Stimulated activated naive CD8-positive, alpha-beta T cell treated with anti-CD3 and anti-CD28 coated beads, Interleukin-15, Interleukin-2, amounts not matched to agents 100 ng/mL and 50 ng/mL, for 24 hours (primary cell): ENCODE results near the gene MAS1.

Experiments used
- H3K27ac Mint-ChIP-seq: one replicate; pipeline ENCODE4 v1.8.0; 2021; ENCODE audit warnings: mild to moderate bottlenecking, mixed read lengths
- H3K27me3 Mint-ChIP-seq: one replicate; pipeline ENCODE4 v1.8.0; 2021; ENCODE audit warnings: mixed read lengths
- H3K36me3 Mint-ChIP-seq: one replicate; pipeline ENCODE4 v1.8.0; 2021; ENCODE audit warnings: low read depth, mixed read lengths
- H3K4me1 Mint-ChIP-seq: one replicate; pipeline ENCODE4 v1.8.0; 2021; ENCODE audit warnings: low read depth, mixed read lengths
- H3K4me3 Mint-ChIP-seq: one replicate; pipeline ENCODE4 v1.8.0; 2021; ENCODE audit warnings: mild to moderate bottlenecking, mixed read lengths
- H3K9me3 Mint-ChIP-seq: one replicate; pipeline ENCODE4 v1.8.0; 2021; ENCODE audit warnings: mixed read lengths

Gene MAS1

DNA sequence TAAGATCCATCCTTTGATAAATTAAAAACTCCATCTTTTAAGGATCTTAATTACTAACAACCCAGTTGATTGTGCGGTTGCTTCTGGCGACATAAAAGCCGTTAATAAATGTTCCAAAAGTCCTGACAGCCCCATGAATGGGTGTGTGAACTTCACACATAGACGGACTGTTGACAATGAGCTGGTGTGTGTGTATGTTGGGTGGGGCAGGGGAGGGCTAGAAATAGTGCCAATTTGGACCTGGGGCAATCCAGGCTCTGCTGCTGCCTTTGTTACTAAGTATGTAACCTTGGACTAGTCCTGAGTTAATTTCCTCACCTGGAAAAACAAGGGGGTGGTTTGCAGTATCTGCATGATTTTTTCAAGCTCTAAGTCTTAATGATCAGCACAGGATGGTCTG is 4.2 kb downstream of the MAS1 start:
- no peak overlapping the region for H3K4me3 Mint-ChIP-seq
- no peaks in the 10 kb centered on the region for H3K36me3 Mint-ChIP-seq
- no peaks in the 10 kb centered on the region for H3K4me1 Mint-ChIP-seq
- H3K27me3 Mint-ChIP-seq, result peaks cover 33% of the 10 kb centered on the region
- no peaks in the 10 kb centered on the region for H3K9me3 Mint-ChIP-seq
- no peak overlapping the region for H3K27ac Mint-ChIP-seq

DNA sequence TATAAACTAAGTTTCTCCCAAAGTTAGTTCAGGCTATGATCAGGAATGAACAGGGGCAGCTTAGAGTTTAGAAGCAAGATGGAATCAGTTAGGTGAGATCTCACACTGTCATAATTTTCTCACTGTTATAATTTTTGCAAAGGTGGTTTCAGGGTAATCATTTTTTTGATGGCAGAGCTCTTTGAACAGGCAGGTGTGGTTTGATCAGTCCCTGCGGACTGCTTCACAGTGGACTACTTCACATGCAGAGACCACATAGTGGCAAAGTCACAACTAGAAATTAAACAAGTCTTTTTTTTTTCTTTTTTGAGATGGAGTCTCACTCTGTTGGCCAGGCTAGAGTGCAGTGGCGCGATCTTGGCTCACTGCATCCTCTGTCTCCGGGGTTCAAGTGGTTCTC is 6.8 kb downstream of the MAS1 start:
- no peaks in the 10 kb centered on the region for H3K36me3 Mint-ChIP-seq
- no peaks in the 10 kb centered on the region for H3K4me1 Mint-ChIP-seq
- H3K27ac Mint-ChIP-seq, result no peak overlapping the region
- no peaks in the 10 kb centered on the region for H3K9me3 Mint-ChIP-seq
- no peak overlapping the region for H3K4me3 Mint-ChIP-seq
- peaks cover 8% of the 10 kb centered on the region for H3K27me3 Mint-ChIP-seq

DNA sequence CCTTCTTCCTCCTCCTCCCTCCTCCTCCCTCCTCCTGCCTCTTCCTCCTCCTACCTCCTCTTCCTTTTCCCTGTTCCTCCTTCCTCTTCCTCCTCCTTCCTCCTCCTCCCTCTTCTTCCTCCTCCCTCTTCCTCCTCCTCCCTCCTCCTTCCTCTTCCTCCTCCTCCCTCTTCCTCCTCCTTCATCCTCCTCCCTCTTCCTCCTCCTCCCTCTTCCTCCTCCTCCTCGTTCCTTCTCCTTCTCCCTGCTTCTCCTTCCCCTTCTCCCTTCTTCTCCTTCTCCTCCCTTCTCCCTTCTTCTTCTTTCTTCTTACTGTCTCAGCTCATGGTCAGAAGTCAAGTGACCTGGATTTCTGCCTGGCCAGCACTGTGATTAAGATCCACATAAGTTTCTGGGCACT is 7.7 kb downstream of the MAS1 start:
- H3K9me3 Mint-ChIP-seq, result no peaks in the 10 kb centered on the region
- H3K27ac Mint-ChIP-seq, result no peak overlapping the region
- H3K27me3 Mint-ChIP-seq, result peaks cover 4% of the 10 kb centered on the region
- no peaks in the 10 kb centered on the region for H3K4me1 Mint-ChIP-seq
- H3K36me3 Mint-ChIP-seq, result no peaks in the 10 kb centered on the region
- no peak overlapping the region for H3K4me3 Mint-ChIP-seq

DNA sequence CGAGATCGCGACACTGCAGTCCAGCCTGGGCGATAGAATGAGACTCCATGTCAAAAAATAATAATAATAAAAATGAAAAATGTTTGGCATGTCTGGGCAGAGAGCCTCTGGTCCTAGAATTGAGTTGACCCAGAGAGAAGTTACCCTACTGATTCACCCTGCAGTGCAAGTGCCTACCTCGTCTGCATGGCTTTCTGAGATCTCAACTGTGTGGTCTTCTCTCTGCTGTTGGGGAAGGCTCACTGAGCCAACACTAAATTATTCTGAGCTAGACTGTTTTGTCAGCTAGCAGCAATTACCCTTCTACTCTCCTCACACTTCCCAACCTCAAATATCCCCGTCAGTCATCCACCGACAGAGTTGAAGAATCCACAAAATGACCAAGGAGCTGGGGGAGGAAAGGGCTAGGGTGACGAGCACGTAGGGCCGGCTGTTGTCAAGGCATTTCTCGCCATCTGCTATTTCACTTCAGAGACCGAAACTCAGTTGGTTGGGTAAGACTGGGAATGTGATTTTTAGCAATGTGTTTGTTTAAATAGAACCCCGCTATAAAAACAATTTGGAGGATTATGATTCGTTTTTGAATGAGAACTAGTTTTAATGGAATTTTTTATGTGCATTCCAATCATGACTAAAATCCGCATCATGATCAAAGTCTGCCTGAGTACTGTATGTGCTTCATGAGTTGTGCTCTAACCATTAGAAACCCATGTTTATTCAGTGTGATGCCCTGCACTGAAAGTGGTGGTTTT is 9.4 kb downstream of the MAS1 start:
- no peaks in the 10 kb centered on the region for H3K36me3 Mint-ChIP-seq
- H3K4me3 Mint-ChIP-seq, result no peak overlapping the region
- H3K9me3 Mint-ChIP-seq, result no peaks in the 10 kb centered on the region
- H3K27ac Mint-ChIP-seq, result no peak overlapping the region
- no peaks in the 10 kb centered on the region for H3K27me3 Mint-ChIP-seq
- no peaks in the 10 kb centered on the region for H3K4me1 Mint-ChIP-seq

DNA sequence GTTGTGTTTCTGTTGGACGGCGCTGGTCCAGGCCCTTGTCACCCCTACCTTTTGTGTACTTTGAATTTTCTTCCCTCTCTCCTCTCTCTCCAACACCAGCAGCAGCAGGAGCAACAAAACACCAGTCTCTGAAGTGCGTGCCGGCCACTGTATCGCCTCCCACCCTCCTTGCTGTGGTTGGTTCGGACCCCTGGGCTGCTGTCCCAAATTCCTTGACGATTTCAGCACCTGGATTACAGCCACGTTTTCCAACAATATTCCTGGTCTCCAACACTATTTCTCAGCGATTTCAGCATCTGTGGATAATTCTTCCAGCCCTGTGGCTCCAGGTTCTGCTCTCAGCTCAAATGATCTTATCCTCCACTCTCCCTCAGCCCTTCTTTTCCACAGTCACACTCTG is 11.8 kb downstream of the MAS1 start:
- Mint-ChIP-seq H3K4me3 (no peak overlapping the region), H3K27ac (no peak overlapping the region), H3K4me1 (no peaks in the 10 kb centered on the region), H3K9me3 (no peaks in the 10 kb centered on the region), H3K27me3 (no peaks in the 10 kb centered on the region), H3K36me3 (no peaks in the 10 kb centered on the region)

DNA sequence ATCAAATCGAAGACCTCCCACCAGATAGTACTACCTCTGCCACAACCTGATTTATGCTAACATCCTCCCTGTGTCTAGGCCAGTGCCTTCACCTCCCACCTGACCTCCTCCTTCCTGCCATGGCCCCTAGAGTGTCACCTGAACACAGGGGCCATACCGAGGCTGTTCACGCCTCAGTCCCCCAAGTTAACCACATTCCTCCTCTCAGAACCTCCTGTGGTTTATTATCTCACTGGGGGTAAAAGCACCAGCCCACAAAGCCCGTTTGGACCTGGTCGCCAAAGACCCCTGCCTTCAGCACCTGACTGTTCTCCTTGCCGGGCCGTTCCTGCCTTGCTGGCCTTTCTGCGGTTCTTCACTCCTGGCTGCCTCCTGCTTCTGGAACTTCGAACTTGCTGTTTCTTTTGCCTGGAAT is 13.7 kb downstream of the MAS1 start:
- Mint-ChIP-seq H3K36me3 (no peaks in the 10 kb centered on the region), H3K4me1 (no peaks in the 10 kb centered on the region), H3K9me3 (no peaks in the 10 kb centered on the region), H3K4me3 (no peak overlapping the region), H3K27me3 (peaks cover 3% of the 10 kb centered on the region), H3K27ac (no peak overlapping the region)

DNA sequence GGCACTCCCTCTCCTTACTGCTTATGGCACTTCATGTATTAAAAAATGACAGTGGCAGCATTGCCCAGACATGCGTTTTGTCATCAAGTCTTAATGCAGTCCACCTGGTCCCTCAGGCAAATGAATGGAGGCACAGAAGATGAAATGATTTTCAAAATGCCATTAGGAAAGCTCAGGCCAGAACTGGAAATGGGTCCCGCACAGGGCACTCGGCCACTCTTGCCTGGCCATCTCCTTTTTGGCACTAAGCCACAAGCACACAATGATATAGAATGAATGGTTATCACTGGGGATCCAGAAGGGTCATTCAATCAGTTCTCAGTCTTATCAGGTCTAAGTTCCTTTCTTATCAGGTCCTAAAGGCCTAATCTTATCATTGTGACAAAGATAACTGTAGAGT is 15.6 kb downstream of the MAS1 start:
- H3K4me1 Mint-ChIP-seq, result no peaks in the 10 kb centered on the region
- peaks cover 15% of the 10 kb centered on the region for H3K27me3 Mint-ChIP-seq
- no peak overlapping the region for H3K4me3 Mint-ChIP-seq
- no peak overlapping the region for H3K27ac Mint-ChIP-seq
- H3K9me3 Mint-ChIP-seq, result no peaks in the 10 kb centered on the region
- no peaks in the 10 kb centered on the region for H3K36me3 Mint-ChIP-seq

DNA sequence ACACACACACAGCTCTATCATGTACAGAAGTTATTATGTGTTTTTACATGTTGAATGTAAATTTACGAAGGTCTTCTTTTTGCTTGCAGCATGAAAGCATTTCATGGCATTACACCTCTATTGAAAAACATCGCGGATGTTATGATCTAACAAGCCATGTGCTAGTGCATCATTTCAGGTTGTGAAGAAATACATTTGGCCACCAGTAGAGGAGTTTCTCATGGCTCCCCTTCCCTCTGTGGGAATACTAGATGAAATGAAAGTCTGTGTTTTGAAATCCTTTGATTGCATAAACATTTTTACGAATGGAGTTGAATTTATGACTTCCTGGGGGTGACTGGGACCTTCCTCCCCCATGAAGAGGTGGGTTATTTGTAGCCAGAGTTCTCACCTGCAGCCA is 17.7 kb downstream of the MAS1 start:
- peaks cover 8% of the 10 kb centered on the region for H3K4me1 Mint-ChIP-seq
- no peak overlapping the region for H3K27ac Mint-ChIP-seq
- no peaks in the 10 kb centered on the region for H3K36me3 Mint-ChIP-seq
- peaks cover 30% of the 10 kb centered on the region for H3K27me3 Mint-ChIP-seq
- H3K4me3 Mint-ChIP-seq, result no peak overlapping the region
- no peaks in the 10 kb centered on the region for H3K9me3 Mint-ChIP-seq

DNA sequence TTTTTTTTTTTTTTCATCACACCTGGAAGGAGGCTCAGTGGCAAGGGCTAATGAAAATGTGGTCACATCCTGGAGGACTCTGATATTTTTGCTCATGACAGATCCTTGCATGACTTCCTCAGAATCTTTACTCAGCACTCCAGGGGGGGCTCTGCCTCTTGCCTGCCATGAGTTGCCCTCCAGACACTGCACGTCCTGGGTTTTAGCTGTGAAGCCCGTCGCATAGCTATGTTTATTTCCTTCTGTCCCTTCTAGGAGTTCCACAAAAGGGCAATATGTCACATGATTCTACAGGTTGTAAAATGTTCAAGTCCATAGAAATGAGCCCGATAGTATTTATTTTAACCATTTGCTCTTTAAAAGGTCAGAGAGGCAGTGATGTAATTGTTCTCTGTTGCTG is 18.2 kb downstream of the MAS1 start:
- Mint-ChIP-seq H3K36me3 (no peaks in the 10 kb centered on the region), H3K27ac (no peak overlapping the region), H3K4me3 (no peak overlapping the region), H3K9me3 (no peaks in the 10 kb centered on the region), H3K27me3 (peaks cover 32% of the 10 kb centered on the region), H3K4me1 (peaks cover 12% of the 10 kb centered on the region)

DNA sequence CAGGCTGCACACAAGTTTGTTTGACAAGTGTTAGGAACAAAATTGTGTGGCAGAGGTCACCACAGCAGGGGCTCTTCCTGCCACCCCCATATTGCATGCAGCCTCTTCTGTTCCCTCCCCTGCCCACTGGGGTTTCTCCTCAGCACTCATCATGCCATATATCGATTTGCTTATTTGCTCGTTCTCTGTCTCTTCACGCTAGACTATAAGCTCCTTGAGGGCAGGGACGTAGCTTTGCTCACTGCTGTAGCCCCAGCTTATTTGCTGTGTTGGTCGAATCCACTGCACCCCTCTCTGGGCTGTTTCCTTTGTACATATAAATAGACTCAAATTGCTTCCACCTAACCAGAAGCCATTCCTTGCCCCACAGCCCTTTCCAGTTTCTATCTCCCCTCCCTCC is 19.6 kb downstream of the MAS1 start:
- Mint-ChIP-seq H3K36me3 (no peaks in the 10 kb centered on the region), H3K4me1 (peaks cover 20% of the 10 kb centered on the region), H3K4me3 (no peak overlapping the region), H3K27ac (no peak overlapping the region), H3K9me3 (no peaks in the 10 kb centered on the region), H3K27me3 (peaks cover 35% of the 10 kb centered on the region)

DNA sequence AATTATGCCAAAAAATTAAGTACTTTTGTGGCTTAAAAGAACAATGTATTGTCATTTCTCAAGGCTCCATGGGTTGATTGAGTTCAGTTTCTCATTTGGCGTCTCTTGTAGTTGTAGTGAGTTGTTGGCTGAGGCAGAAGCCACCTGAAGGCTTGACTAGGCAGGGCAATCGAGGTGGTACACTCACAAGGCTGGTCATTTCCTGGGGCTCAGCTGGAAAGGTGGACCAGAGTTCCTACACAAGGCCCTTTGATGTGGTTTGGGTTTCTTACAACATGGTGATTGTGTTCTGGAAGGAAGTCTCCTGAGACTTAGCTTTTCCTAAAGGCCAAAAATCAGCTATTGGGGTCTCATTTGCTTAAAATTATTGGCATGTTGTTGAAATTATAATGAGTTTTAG is 22.6 kb downstream of the MAS1 start:
- no peak overlapping the region for H3K4me3 Mint-ChIP-seq
- H3K27me3 Mint-ChIP-seq, result peaks cover 35% of the 10 kb centered on the region
- no peaks in the 10 kb centered on the region for H3K9me3 Mint-ChIP-seq
- no peak overlapping the region for H3K27ac Mint-ChIP-seq
- H3K36me3 Mint-ChIP-seq, result no peaks in the 10 kb centered on the region
- H3K4me1 Mint-ChIP-seq, result peaks cover 20% of the 10 kb centered on the region

DNA sequence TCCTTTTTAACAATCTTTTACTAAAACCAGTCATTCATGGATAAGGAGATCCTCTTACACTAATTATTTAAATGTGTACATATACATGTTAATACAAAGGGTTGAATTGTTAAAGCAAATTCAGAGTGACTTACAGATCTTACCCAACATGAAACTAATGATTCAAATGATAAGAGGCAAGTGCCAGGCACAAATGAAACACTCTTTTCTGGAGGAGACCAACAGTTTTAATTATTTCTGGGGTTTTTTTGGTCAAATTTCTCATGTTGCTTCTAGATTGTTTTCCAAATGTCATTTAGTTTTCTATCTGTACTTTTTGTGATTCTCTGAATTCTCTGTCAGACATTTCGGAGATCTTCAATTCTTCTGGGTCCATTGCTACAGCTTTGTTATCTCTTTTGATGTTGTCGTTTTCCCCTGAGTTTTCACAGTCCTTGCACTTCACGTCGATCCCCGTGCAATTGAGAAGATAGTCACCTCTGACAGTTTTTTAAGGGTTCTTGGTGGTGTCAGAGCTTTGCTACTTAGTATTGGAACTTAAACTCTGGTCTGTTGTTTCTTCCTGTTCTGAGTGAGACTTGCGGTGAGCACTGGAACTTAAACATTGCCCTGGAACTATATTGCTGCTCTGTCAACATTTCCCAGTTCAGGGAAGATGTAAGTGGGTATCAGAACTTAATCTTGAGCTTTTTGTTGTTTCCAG is 23.2 kb downstream of the MAS1 start:
- Mint-ChIP-seq H3K4me3 (peak overlapping the region; percentile 2), H3K36me3 (no peaks in the 10 kb centered on the region), H3K4me1 (peaks cover 20% of the 10 kb centered on the region), H3K9me3 (no peaks in the 10 kb centered on the region), H3K27me3 (peaks cover 35% of the 10 kb centered on the region), H3K27ac (peak overlapping the region; percentile 21)

DNA sequence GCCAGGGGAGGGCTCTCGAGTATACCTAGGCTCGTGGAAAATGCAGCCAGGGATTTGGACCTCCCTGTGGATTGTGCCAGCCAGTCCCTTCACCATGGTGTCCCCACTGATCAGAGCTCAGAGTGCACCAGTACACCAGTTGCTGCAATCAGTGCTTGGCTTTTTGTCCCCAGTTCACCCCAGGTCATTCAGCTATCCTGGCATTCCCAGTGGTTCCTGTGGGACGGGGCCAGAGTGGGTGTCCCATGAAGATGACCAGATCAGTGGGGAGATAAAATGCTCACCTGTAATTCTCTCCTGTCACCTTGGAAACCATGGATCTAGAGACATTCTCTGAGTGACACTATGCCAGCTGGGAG is 23.8 kb downstream of the MAS1 start:
- no peaks in the 10 kb centered on the region for H3K36me3 Mint-ChIP-seq
- peaks cover 20% of the 10 kb centered on the region for H3K4me1 Mint-ChIP-seq
- H3K4me3 Mint-ChIP-seq, result no peak overlapping the region
- H3K9me3 Mint-ChIP-seq, result no peaks in the 10 kb centered on the region
- H3K27me3 Mint-ChIP-seq, result peaks cover 33% of the 10 kb centered on the region
- no peak overlapping the region for H3K27ac Mint-ChIP-seq

DNA sequence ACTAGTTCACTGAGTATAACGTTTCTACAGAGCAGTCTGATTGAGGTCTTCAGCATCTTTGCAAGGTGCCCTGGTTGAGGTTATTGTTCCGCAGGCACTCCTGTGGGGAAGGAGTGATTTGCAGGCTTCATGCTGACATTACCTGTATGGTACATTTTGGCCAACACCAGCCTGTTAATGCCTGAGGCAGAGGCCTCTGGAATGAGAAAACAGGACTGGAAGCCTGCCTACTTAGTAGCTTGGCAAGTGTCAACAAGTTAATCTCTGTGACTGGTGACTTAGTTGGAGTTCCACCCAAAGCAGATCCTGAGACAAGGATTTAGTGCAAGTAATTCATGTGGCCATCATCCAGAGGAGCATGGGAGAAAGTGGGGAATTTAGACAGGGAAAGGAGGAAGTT is 24.6 kb downstream of the MAS1 start:
- Mint-ChIP-seq H3K27ac (no peak overlapping the region), H3K4me1 (peaks cover 20% of the 10 kb centered on the region), H3K27me3 (peaks cover 28% of the 10 kb centered on the region), H3K4me3 (no peak overlapping the region), H3K36me3 (no peaks in the 10 kb centered on the region), H3K9me3 (no peaks in the 10 kb centered on the region)

DNA sequence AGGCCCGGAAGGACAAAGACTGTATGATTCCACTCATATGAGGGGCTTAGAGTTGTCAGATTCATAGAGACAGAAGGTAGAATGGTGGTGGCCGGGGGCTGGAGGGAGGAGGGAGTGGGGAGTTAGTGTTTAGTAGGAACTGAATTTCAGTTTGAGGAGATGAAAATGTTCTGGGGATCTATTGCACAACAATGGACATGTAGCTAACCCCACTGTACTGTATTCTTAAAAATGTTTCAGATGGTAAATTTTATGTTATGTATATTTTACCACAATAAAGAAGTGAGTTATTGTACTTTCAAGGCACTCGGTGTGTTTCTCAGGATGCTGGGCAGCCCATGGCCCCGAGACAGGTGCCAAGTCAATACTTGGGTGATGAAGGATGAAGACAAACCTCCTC is 25.4 kb downstream of the MAS1 start:
- Mint-ChIP-seq H3K27ac (no peak overlapping the region), H3K27me3 (peaks cover 28% of the 10 kb centered on the region), H3K9me3 (no peaks in the 10 kb centered on the region), H3K4me1 (peaks cover 20% of the 10 kb centered on the region), H3K4me3 (no peak overlapping the region), H3K36me3 (no peaks in the 10 kb centered on the region)

DNA sequence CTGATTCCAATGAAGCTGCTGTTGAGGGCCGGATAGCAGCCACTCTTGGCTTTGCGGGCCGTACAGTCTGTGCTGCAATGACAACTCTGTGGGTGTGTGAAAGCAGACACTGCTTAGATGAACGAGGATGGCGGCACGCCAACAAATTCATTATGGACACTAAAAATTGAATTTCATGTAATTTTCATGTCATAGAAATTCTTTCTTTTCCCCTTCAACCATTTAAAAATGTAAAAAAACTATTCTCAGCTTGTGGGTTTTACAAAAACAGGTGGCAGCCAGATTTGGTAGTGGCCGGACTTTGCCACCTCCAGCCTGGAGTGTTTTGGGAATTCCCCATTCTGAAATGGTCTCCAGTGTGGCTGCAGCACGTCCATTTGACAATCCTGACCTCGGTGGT is 26.0 kb downstream of the MAS1 start:
- Mint-ChIP-seq H3K9me3 (no peaks in the 10 kb centered on the region), H3K27me3 (peaks cover 28% of the 10 kb centered on the region), H3K4me1 (peaks cover 20% of the 10 kb centered on the region), H3K27ac (no peak overlapping the region), H3K36me3 (no peaks in the 10 kb centered on the region), H3K4me3 (no peak overlapping the region)
